H1 (cell line): ENCODE results near the gene DDX42. TPM values are rescaled to one million over a fixed set of nuclear protein-coding genes. Genes with fewer than 3 reads are reported as not detected.

Experiments used
- CTCF ChIA-PET: fragments of 300-600 bp; sonication (Branson Sonifier 250); formaldehyde crosslinking; loops from one replicate; lab custom pipeline; 2021; ENCODE audit not compliant: partially characterized antibody; lab: Charles Lee
- POLR2A ChIA-PET: fragments of 300-600 bp; sonication (Branson Sonifier 250); formaldehyde crosslinking; loops from one replicate; lab custom pipeline; 2021; ENCODE audit warnings: inconsistent platforms; ENCODE audit not compliant: partially characterized antibody; lab: Charles Lee
- DNase-seq, 2 experiments: peaks; one replicate each; pipeline versions ENCODE4 v3.0.0 to v3.0.0-alpha.2; 2010 to 2022; ENCODE audit warnings: low spot score in 2 of 2, low read depth in 1 of 2, mixed read lengths in 1 of 2
- FAIRE-seq: peaks from 2 replicates; lab custom pipeline; 2011; peaks lifted over from hg19 to GRCh38; lab: Jason Lieb, UNC
- H2AFZ ChIP-seq: 2 replicates; pipeline ENCODE4 v1.8.1; 2012; ENCODE audit warnings: low read length, inconsistent platforms
- H2AK5ac ChIP-seq: 2 replicates; pipeline ENCODE4 v1.6.1; 2013; ENCODE audit warnings: low read depth, low read length
- H2BK120ac ChIP-seq: replicated peaks from 2 replicates; pipeline ENCODE3; 2013; ENCODE audit warnings: low read depth, low read length, inconsistent platforms
- H2BK12ac ChIP-seq: 2 replicates; pipeline ENCODE4 v1.6.1; 2013; ENCODE audit warnings: low read depth, low read length
- H2BK15ac ChIP-seq: 2 replicates; pipeline ENCODE4 v1.6.1; 2013; ENCODE audit warnings: low read length
- H2BK20ac ChIP-seq: 2 replicates; pipeline ENCODE4 v1.6.1; 2013; ENCODE audit warnings: low read length
- H2BK5ac ChIP-seq: 2 replicates; pipeline ENCODE4 v1.6.1; 2013; ENCODE audit warnings: low read depth, low read length
- H3K14ac ChIP-seq: 2 replicates; pipeline ENCODE4 v1.6.1; 2013; ENCODE audit warnings: inconsistent platforms; ENCODE audit not compliant: insufficient read length
- H3K18ac ChIP-seq: 2 replicates; pipeline ENCODE4 v1.6.1; 2013; ENCODE audit warnings: low read length; ENCODE audit errors: extremely low read depth
- H3K23ac ChIP-seq: 2 replicates; pipeline ENCODE4 v1.6.1; 2013; ENCODE audit warnings: inconsistent platforms; ENCODE audit not compliant: insufficient read length
- H3K23me2 ChIP-seq: 2 replicates; pipeline ENCODE4 v1.6.1; 2013; ENCODE audit warnings: low read depth, low read length
- H3K27ac ChIP-seq: 2 replicates; pipeline ENCODE4 v1.6.1; 2011; ENCODE audit warnings: low read depth, low read length, inconsistent platforms
- H3K27me3 ChIP-seq, 4 experiments: replicated peaks in 1 of 4; 1 replicate in 1 of 4; 2 replicates in 3 of 4; pipeline versions ENCODE4 v1.6.1 to v1.8.1; 2011 to 2013; ENCODE audit warnings: low read length in 3 of 4, mild to moderate bottlenecking in 3 of 4, inconsistent platforms in 2 of 4, mixed read lengths in 2 of 4, moderate library complexity in 1 of 4; ENCODE audit not compliant: control insufficient read depth in 3 of 4, insufficient read depth in 3 of 4; ENCODE audit errors: extremely low read depth in 1 of 4
- H3K36me3 ChIP-seq, 4 experiments: 2 replicates each; pipeline versions ENCODE4 v1.6.1 to v1.8.1; 2011 to 2013; ENCODE audit warnings: mild to moderate bottlenecking in 4 of 4, low read length in 3 of 4, moderate library complexity in 2 of 4, control low read depth in 1 of 4, inconsistent platforms in 1 of 4; ENCODE audit not compliant: insufficient read depth in 4 of 4, control insufficient read depth in 2 of 4
- H3K4ac ChIP-seq: replicated peaks from 2 replicates; pipeline ENCODE3; 2013; ENCODE audit warnings: low read length, low read depth, mixed read lengths, inconsistent platforms; ENCODE audit not compliant: insufficient read length
- H3K4me1 ChIP-seq, 4 experiments: replicated peaks in 1 of 4; 1 replicate in 1 of 4; 2 replicates in 3 of 4; pipeline versions ENCODE4 v1.6.1 to v1.8.1; 2011 to 2013; ENCODE audit warnings: low read length in 3 of 4, inconsistent platforms in 2 of 4, mixed read lengths in 1 of 4; ENCODE audit not compliant: insufficient read depth in 4 of 4, control insufficient read depth in 3 of 4
- H3K4me2 ChIP-seq, 2 experiments: 2 replicates each; pipeline versions ENCODE4 v1.6.1 to v1.8.1; 2011 to 2013; ENCODE audit warnings: low read depth in 2 of 2, low read length in 2 of 2, control low read depth in 1 of 2, inconsistent platforms in 1 of 2, mild to moderate bottlenecking in 1 of 2; ENCODE audit not compliant: insufficient read depth in 1 of 2
- H3K4me3 ChIP-seq, 4 experiments: fragments of 200-600, 300-600 bp in 1 of 4; sonication (generic), shearing (Covaris generic), sonication (Bioruptor Twin) in 1 of 4; 2 replicates each; pipeline versions ENCODE4 v1.5.1 to v1.8.1; 2011 to 2016; ENCODE audit warnings: low read length in 4 of 4, low read depth in 3 of 4, control low read depth in 2 of 4, inconsistent platforms in 2 of 4, mild to moderate bottlenecking in 2 of 4, mixed read lengths in 1 of 4, moderate library complexity in 1 of 4; ENCODE audit not compliant: insufficient read depth in 2 of 4; ENCODE audit errors: extremely low read depth in 1 of 4
- H3K56ac ChIP-seq: replicated peaks from 2 replicates; pipeline ENCODE3; 2013; ENCODE audit warnings: low read depth, mild to moderate bottlenecking, mixed read lengths, low read length, inconsistent platforms; ENCODE audit not compliant: insufficient read length
- H3K79me1 ChIP-seq: 2 replicates; pipeline ENCODE4 v1.6.1; 2013; ENCODE audit warnings: low read depth, low read length, control low read depth
- H3K79me2 ChIP-seq, 2 experiments: 2 replicates each; pipeline versions ENCODE4 v1.6.1 to v1.8.1; 2012 to 2013; ENCODE audit warnings: low read length in 2 of 2, mild to moderate bottlenecking in 2 of 2, inconsistent platforms in 1 of 2; ENCODE audit not compliant: insufficient read depth in 2 of 2, control insufficient read depth in 1 of 2
- H3K9ac ChIP-seq, 4 experiments: replicated peaks in 1 of 4; 1 replicate in 1 of 4; 2 replicates in 3 of 4; pipeline versions ENCODE4 v1.6.1 to v1.8.1; 2011 to 2013; ENCODE audit warnings: low read depth in 3 of 4, low read length in 3 of 4, control low read depth in 2 of 4, mild to moderate bottlenecking in 2 of 4, moderate library complexity in 2 of 4, inconsistent platforms in 1 of 4; ENCODE audit errors: extremely low read depth in 1 of 4
- H3K9me3 ChIP-seq, 2 experiments: 2 replicates each; pipeline versions ENCODE4 v1.6.1 to v1.8.1; 2012 to 2013; ENCODE audit warnings: mild to moderate bottlenecking in 2 of 2, moderate library complexity in 2 of 2, control low read depth in 1 of 2, inconsistent platforms in 1 of 2, low read depth in 1 of 2, low read length in 1 of 2, mixed read lengths in 1 of 2; ENCODE audit not compliant: insufficient read depth in 2 of 2
- H4K20me1 ChIP-seq, 2 experiments: replicated peaks in 1 of 2; 2 replicates each; pipeline versions ENCODE3 to v1.8.1; 2011 to 2013; ENCODE audit warnings: inconsistent platforms in 2 of 2, low read length in 2 of 2, mild to moderate bottlenecking in 1 of 2; ENCODE audit not compliant: insufficient read depth in 2 of 2, control insufficient read depth in 1 of 2
- H4K5ac ChIP-seq: 2 replicates; pipeline ENCODE4 v1.6.1; 2013; ENCODE audit warnings: low read length, low read depth, mixed read lengths, inconsistent platforms; ENCODE audit not compliant: insufficient read length
- H4K8ac ChIP-seq: 2 replicates; pipeline ENCODE4 v1.8.0; 2013; ENCODE audit warnings: mild to moderate bottlenecking, moderate library complexity, low read length, inconsistent platforms; ENCODE audit not compliant: insufficient read depth; ENCODE audit errors: extremely low read depth
- H4K91ac ChIP-seq: replicated peaks from 2 replicates; pipeline ENCODE3; 2013; ENCODE audit warnings: low read length, mixed read lengths, inconsistent platforms; ENCODE audit not compliant: insufficient read length
- ATF2 ChIP-seq: IDR thresholded peaks from 2 replicates; pipeline ENCODE4 v1.6.1; 2012; ENCODE audit warnings: low read length, inconsistent platforms
- CBX5 ChIP-seq: fragments of 300-800, 300-1000 bp; sonication (generic); IDR thresholded peaks from 2 replicates; pipeline ENCODE4 v1.7.1; 2016; ENCODE audit warnings: antibody characterized with exemption, low read length, low read depth
- KDM5A ChIP-seq: fragments of 200-600 bp; IDR thresholded peaks from 2 replicates; pipeline ENCODE4 v1.7.1; 2012; ENCODE audit warnings: mild to moderate bottlenecking, low read length, inconsistent platforms, mixed read lengths
- NANOG ChIP-seq: IDR thresholded peaks from 2 replicates; pipeline ENCODE4 v1.6.1; 2011; ENCODE audit warnings: low read length, low read depth, mild to moderate bottlenecking, inconsistent platforms; ENCODE audit not compliant: insufficient read depth, poor library complexity, severe bottlenecking
- NRF1 ChIP-seq: IDR thresholded peaks from 2 replicates; pipeline ENCODE4 v1.6.1; 2011; ENCODE audit warnings: mild to moderate bottlenecking, low read depth, low read length, improper control_type of control experiment
- POLR2A ChIP-seq, 2 experiments: IDR thresholded peaks; 1 replicate in 1 of 2; 2 replicates in 1 of 2; pipeline ENCODE4 v1.6.1; 2011; ENCODE audit warnings: low read depth in 2 of 2, low read length in 2 of 2, mild to moderate bottlenecking in 2 of 2; ENCODE audit errors: control extremely low read depth in 1 of 2
- RAD21 ChIP-seq, 2 experiments: IDR thresholded peaks in 1 of 2; conservative IDR thresholded peaks in 1 of 2; 2 replicates each; pipeline ENCODE4 v1.6.1; 2011; ENCODE audit warnings: low read depth in 2 of 2, low read length in 2 of 2, improper control_type of control experiment in 1 of 2, inconsistent platforms in 1 of 2, mild to moderate bottlenecking in 1 of 2, moderate library complexity in 1 of 2
- SP1 ChIP-seq: IDR thresholded peaks from 2 replicates; pipeline ENCODE4 v1.6.1; 2011; ENCODE audit warnings: low read depth, low read length
- SP4 ChIP-seq: IDR thresholded peaks from 2 replicates; pipeline ENCODE4 v1.6.1; 2012; ENCODE audit warnings: low read length, inconsistent platforms
- SUZ12 ChIP-seq: fragments of 200-600 bp; sonication (generic); IDR thresholded peaks from 2 replicates; pipeline ENCODE4 v1.6.1; 2012; ENCODE audit warnings: mild to moderate bottlenecking, inconsistent platforms, low read length, moderate library complexity, mixed read lengths
- TAF7 ChIP-seq: optimal IDR thresholded peaks from 2 replicates; pipeline ENCODE3; 2011; ENCODE audit warnings: low read depth, mild to moderate bottlenecking, inconsistent platforms, low read length, moderate library complexity, borderline replicate concordance
- TCF12 ChIP-seq: IDR thresholded peaks from 2 replicates; pipeline ENCODE4 v1.6.1; 2011; ENCODE audit warnings: low read depth, mild to moderate bottlenecking, low read length
- WGBS, 2 experiments: shearing (Covaris generic) in 1 of 2; methylation state at CpG; one replicate each; pipeline versions ENCODE4 v1.1.6 to v1.1.7; 2013 to 2015; ENCODE audit warnings: low lambda C conversion rate in 2 of 2, mixed read lengths in 2 of 2, inconsistent platforms in 1 of 2, low coverage in 1 of 2, missing lambda C conversion rate in 1 of 2; ENCODE audit not compliant: insufficient replicate concordance in 2 of 2, insufficient coverage in 1 of 2, insufficient read length in 1 of 2; ENCODE audit errors: extremely low coverage in 1 of 2, missing lambda C conversion rate in 1 of 2; 5-methylcytosine and 5-hydroxymethylcytosine counted together
- polyA plus RNA-seq, 7 experiments: library from polyadenylated mRNA; depleted of rRNA in 3 of 7; stranded (reverse) in 5 of 7; unstranded in 2 of 7; fragments of >200 nt in 5 of 7; fragments of 200-250 nt in 2 of 7; gene quantifications; 1 replicate in 5 of 7; 2 replicates in 1 of 7; 4 replicates in 1 of 7; pipeline versions ENCODE4 v1.2.1 to v1.2.3, GENCODE V29; 2011 to 2013; ENCODE audit warnings: missing spikeins in 2 of 7, mixed read lengths in 2 of 7
- total RNA-seq: library from RNA; stranded (reverse); fragmentation: NEBNext Ultra II Directional; extraction: Animal tissue kit (Norgen Biotek cat#: 25700); gene quantifications from 2 replicates; pipeline ENCODE4 v1.2.1, GENCODE V29; 2021

Gene DDX42
- total and polyA plus RNA-seq, 2 of the 8 experiments (the other 6 are each of a cell fraction or from before 2014, with no cell fraction given): 40.6 to 114 TPM

- H2BK120ac ChIP-seq: no peak overlapping the region
- FAIRE-seq (no peak), DNase-seq (no peak)
- H2BK5ac ChIP-seq: no peak overlapping the region
- no peaks in the 10 kb centered on the region for H3K27me3 ChIP-seq
- H3K9ac ChIP-seq: no peak overlapping the region
- no peak overlapping the region for H2BK12ac ChIP-seq
- H3K4ac ChIP-seq: no peak overlapping the region
- H3K79me1 ChIP-seq: peaks cover 9% of the 10 kb centered on the region
- no peak overlapping the region for H4K5ac ChIP-seq
- H3K36me3 ChIP-seq: peaks cover 62 to 88% (median 83%) of the 10 kb centered on the region in 4 experiments
- no peak overlapping the region for H2BK20ac ChIP-seq
- no peaks in the 10 kb centered on the region for H3K4me1 ChIP-seq
- no peak overlapping the region for H3K27ac ChIP-seq
- H3K4me3 ChIP-seq: no peak overlapping the region
- H2BK15ac ChIP-seq: no peak overlapping the region
- no peak overlapping the region for H2AFZ ChIP-seq
- POLR2A ChIA-PET: interaction anchor here (0.7 to 32.3 kb wide), 7 partner anchors 1 to 80 kb away, joined by 3 to 593 read pairs (median 4); partner anchors contain the start of genes CCDC47, DDX42, FTSJ3 and PSMC5
- H2AK5ac ChIP-seq: no peak overlapping the region
- H3K14ac ChIP-seq: no peak overlapping the region
- no peaks in the 10 kb centered on the region for H3K9me3 ChIP-seq
- H3K4me2 ChIP-seq: no peak overlapping the region
- no peak overlapping the region for H4K8ac ChIP-seq
- CTCF ChIA-PET: interaction anchor here (0.8 to 7.5 kb wide), 3 partner anchors 11 to 16 kb away, joined by 4 to 61 read pairs (median 10); no protein-coding TSS in a partner anchor
- H4K20me1 ChIP-seq: peaks cover 6 to 30% of the 10 kb centered on the region in 2 experiments
- H3K79me2 ChIP-seq: peaks cover 0 to 17% of the 10 kb centered on the region in 2 experiments; a peak in 2 of 4 replicates
- WGBS, 2 experiments: 88% methylated on average over 6 of the region's 6 CpGs; no CpG with 5 or more reads in 1 of the 2 experiments
- H4K91ac ChIP-seq: no peak overlapping the region
- H3K18ac ChIP-seq: no peak overlapping the region
- H3K23me2 ChIP-seq: peaks cover 5% of the 10 kb centered on the region
- H3K23ac ChIP-seq: no peak overlapping the region
- no peak for TF ChIP-seq SP4
- TF ChIP-seq KDM5A: no peak
- no peak for TF ChIP-seq POLR2A (IDR thresholded peaks at IDR 0.05; ENCODE audit: control extremely low read depth in 1 of 2, low read depth in 2 of 2, low read length in 2 of 2)
- no peak for TF ChIP-seq NRF1
- TF ChIP-seq CBX5: no peak
- no peak for TF ChIP-seq ATF2
- no peak for TF ChIP-seq TAF7
- no peak for TF ChIP-seq NANOG
- no peak for TF ChIP-seq RAD21 (IDR thresholded peaks at IDR 0.05 in 1 of 2, conservative IDR thresholded peaks at IDR 0.05 in 1 of 2; ENCODE audit: low read depth in 2 of 2, low read length in 2 of 2)
- no peak for TF ChIP-seq SUZ12
- TF ChIP-seq SP1: no peak
- TF ChIP-seq TCF12: no peak
- H3K56ac ChIP-seq: no peak overlapping the region
These were observed 47.8 kb downstream of the DDX42 start for GRCh38 chr17:63821804-63822203.
